Fibroblast of lung (primary cell): ENCODE measurements around the gene ZSCAN21.

Source experiments
- EZH2 ChIP-seq: IDR thresholded peaks from 2 replicates; pipeline ENCODE4 v1.5.1; 2012; ENCODE audit warnings: low read length, control low read depth, mild to moderate bottlenecking; ENCODE audit errors: missing control alignments
- TF ChIP-seq, protein P1 (sequence below), 2 donors: IDR thresholded peaks in 1 of 2; conservative IDR thresholded peaks in 1 of 2; 1 replicate in 1 of 2; 2 replicates in 1 of 2; pipeline ENCODE4 v1.5.1; 2011 to 2012; ENCODE audit warnings: low read length in 2 of 2, control low read depth in 1 of 2, inconsistent platforms in 1 of 2, low read depth in 1 of 2, mild to moderate bottlenecking in 1 of 2

DNA sequence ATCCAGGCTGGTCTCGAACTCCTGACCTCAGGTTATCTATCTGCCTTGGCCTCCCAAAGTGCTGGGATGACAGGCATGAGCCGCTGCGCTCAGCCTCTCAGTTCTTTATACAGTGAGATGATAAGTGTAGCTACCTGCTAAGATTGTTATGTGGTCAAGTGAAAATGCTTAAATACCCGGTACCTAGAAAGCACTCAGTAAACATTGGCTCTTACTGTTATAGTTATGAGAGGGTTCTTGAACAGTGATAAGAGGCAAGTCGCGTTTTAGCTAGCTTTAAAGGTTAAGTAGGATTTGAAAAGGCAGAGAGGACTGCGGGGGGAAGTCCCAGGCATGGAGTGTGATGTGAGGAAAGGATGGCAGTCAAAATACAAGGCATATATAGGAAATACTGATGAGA, 29.7 kb upstream of the ZSCAN21 start:
- TF ChIP-seq, protein P1, sequence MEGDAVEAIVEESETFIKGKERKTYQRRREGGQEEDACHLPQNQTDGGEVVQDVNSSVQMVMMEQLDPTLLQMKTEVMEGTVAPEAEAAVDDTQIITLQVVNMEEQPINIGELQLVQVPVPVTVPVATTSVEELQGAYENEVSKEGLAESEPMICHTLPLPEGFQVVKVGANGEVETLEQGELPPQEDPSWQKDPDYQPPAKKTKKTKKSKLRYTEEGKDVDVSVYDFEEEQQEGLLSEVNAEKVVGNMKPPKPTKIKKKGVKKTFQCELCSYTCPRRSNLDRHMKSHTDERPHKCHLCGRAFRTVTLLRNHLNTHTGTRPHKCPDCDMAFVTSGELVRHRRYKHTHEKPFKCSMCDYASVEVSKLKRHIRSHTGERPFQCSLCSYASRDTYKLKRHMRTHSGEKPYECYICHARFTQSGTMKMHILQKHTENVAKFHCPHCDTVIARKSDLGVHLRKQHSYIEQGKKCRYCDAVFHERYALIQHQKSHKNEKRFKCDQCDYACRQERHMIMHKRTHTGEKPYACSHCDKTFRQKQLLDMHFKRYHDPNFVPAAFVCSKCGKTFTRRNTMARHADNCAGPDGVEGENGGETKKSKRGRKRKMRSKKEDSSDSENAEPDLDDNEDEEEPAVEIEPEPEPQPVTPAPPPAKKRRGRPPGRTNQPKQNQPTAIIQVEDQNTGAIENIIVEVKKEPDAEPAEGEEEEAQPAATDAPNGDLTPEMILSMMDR (conservative IDR thresholded peaks at IDR 0.05 in 1 of 2, IDR thresholded peaks at IDR 0.05 in 1 of 2; ENCODE audit: low read depth in 1 of 2, low read length in 2 of 2): no peak
- TF ChIP-seq EZH2: no peak
